Stimulated activated CD8-positive, alpha-beta memory T cell treated with anti-CD3 and anti-CD28 coated beads, Interleukin-7, amount 100 ng/mL, for 24 hours (primary cell): ENCODE data around the gene FYB2.
"Not testable (repeated sequence)": the region's sequence is repeated elsewhere in the genome, so short reads cannot be mapped to it uniquely, and the experiment has no call there.

Experiments
- DNase-seq: peaks from one replicate; pipeline ENCODE4 v3.0.0-alpha.2; 2020; ENCODE audit warnings: low read depth

Gene FYB2

DNA sequence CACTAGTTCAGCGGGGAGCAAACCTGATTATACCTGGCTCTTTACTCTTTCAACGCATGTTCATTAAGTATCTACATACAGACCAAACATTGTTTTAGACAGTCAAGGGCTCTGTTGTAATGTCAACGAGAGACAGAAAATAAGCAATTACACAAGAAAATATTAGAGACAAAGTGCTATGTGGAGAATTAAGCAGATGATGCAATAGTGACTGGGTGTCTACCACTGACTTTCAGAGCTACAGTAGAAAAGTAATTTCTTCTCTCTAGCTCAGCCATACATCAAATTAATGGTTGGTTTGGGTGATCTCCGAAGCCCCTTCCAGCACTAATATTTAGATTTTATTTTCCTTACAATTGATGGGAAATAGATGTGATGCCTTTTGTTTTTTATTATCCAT is 23.3 kb downstream of the FYB2 start:
- no peak for DNase-seq

DNA sequence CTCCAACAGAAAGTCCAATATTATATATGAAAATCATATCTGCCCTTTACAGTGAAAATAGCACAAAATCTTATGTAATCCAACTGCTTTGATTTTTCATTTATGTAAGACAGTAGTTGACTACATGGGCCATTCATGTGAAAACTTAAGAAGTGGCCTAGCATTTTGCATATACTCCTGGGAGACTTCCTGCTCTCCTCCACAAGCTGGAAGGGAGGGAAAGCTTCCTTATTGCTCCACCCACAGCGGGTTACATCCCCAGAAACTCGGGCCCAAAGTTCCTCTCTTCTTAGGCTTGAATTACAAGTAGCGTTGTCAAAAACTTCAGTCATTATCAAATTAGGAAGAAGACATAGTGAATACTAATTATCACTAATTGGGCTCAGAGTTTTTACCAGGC is 29.2 kb downstream of the FYB2 start:
- no peak for DNase-seq

DNA sequence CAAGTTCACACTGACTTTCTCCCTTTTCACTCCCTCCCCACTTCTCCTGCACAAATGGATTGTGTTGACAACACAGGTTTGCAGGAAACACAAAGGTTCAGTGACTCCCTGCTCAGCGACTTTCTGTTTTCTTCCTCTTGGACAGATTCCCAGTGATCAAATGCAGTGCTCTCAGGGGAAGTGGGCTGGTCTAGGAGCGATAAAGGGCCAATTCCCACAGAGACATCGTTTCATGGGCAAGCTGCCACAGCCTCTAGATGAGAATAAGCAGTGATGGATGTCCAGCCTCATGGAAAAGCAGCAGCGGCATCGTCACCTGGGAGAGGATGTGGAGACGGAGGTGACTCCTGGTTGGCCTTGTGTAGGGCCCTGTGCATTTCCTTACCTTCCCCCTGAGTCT is 30.6 kb downstream of the FYB2 start:
- no peak for DNase-seq

DNA sequence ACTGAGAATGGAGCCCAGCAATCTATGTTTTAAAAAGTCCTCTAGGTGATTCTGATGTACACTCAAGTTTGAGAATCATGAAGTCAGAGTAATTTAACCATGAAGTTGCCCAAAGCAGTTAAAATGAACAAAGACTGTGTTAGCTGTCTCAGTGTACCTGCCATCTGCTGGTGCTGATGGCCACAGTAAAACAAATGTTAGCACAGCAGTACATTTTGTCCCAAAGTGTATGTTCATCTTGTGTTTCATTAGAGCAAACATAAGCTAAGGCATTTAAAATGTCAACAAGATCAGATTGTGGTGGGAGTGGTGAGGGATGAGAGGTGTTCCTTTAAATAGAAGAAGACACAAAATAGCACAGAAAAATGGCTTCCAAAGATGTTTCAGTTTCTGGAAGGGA is 31.1 kb downstream of the FYB2 start:
- DNase-seq, result no peak

DNA sequence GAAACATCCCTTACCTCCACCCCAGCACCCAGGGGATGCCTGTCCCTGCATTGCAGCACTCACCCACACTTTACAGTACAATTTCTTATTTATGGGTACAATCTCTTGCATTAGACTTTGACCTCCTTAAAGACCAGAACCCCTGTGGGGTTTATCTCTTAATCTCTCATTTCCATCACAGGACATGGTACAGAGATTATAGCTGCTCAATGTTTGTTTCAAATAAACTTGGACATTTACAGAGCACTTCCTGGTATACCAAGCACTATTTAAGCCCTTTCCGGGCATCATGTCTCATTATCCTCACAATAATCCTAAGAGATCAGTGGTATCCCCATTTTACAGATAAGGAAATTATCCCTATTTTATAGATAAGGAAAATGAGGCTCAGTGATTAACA is 31.9 kb downstream of the FYB2 start:
- no peak for DNase-seq

DNA sequence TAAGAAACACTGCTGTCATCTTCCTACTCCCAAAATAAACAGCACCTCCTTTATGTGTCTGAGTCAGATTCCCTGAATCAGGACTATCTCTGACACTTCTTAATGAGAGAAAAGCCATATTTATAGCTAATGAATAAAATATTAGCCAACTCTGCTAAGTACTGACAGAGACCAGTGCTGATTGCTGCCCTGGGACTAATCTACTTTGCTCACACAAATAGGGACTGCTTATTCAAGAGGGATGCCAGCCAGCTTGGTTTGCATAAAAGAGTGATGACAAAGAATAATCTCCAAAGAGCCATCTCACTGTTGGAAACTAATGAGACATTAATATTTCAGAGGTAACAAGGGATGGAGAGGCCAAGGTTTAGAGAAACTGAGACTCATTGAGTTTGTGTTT is 36.4 kb downstream of the FYB2 start:
- DNase-seq, result no peak

DNA sequence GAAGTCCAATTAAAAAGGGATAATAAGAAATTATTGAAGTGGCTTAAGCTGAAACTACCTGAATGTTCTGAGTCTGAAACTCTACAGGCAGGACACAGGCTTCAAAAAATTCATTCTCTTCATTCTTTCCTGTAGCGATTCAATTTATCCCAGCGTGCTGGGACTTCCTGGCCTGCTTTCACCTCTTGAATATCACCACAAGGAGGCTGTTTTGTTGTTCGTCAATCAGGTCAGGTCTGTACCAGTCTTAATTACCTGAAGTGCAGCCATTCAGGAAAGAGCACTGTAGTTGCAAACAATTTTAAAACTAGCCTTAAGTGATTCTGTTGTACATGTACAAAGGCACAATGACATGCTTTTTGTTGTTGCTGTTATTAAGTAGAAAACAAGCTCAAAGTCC is 38.4 kb downstream of the FYB2 start:
- DNase-seq, result no peak

DNA sequence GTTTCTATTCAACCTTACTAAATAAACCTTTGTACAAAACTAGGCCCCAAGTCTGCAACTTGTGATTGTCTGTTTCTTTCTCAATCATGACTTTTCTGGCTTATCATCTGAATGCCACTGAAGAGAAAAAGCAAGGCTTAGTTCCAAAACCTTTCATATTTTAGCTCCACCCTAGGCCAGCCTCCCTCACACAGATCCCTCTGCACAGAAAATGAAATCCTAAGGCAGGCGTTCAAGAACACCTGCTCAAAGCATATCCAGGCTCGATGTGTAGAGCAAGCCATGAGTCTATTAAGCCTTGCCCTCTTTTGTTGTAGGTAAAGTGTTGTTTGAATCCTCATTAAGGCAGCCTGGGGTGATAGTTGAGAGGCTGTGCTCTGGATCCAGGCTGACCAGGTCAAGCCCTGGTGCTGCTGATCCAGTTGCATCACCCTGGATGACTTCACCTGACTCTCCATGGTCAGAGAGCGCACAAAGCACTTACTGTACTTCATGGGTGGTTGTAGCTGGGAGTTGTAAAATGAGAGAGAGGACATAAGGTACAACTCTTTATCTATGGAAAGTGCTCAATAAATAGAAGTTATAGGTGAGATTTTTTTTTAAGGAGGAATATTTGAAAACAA is 39.0 kb downstream of the FYB2 start:
- DNase-seq, result no peak

DNA sequence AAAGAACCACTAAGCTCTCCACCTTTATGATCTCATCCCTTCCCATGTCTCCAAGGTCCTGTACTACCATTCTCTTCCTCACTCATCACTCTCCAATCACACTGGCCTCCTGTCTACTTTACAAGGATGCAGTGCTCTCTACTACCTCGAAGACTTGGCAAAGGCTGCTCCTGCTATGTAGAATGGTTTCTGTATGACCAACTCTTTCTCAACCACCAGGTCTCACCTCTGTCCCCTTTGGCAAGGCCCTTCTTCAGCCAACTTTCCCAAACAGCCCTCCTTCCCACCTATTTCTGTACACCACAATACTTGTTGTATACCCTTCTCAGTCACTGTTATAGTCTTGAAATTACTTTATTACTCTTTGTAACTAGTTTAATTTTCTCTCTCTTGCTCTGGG is 41.2 kb downstream of the FYB2 start:
- DNase-seq, result no peak

DNA sequence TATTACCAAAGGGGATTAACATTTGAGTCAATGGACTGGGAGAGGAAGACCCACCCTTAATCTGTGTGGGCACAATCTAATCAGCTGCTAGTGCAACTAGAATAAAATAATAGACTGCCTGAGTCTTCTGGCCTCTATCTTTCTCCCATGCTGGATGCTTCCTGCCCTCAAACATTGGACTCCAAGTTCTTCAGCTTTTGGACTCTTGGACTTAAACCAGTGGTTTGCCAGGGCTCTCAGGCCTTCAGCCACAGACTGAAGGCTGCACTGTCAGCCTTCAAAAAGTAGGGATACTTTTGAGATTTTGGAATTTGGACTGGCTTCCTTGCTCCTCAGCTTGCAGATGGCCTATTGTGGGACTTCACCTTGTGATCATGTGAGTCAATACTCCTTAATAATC is 44.5 kb downstream of the FYB2 start:
- not testable (repeated sequence) for DNase-seq

DNA sequence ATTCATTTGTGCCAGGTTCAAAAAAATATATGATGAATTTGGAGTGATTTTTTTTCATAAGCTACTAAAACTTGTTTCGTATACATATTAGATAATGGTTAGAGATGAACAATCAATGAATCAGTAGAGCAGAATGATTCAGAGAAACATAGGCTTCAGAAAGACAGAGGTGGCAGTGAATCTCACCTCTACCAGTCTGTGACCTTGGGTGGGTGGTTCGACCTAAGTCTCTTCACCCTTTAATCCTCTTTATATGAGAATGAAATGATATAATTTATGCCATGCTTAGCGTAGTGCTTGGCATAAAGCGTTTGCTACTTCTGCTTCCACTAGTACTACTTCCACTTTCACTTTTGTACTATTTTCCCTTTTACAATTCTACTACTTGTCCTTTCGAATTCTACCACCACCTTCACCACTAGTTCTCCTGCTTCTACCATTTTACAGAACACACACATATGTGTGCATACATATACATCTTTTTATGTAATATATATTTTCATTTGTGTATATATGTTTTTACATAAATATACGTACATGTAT is 45.1 kb downstream of the FYB2 start:
- no peak for DNase-seq

DNA sequence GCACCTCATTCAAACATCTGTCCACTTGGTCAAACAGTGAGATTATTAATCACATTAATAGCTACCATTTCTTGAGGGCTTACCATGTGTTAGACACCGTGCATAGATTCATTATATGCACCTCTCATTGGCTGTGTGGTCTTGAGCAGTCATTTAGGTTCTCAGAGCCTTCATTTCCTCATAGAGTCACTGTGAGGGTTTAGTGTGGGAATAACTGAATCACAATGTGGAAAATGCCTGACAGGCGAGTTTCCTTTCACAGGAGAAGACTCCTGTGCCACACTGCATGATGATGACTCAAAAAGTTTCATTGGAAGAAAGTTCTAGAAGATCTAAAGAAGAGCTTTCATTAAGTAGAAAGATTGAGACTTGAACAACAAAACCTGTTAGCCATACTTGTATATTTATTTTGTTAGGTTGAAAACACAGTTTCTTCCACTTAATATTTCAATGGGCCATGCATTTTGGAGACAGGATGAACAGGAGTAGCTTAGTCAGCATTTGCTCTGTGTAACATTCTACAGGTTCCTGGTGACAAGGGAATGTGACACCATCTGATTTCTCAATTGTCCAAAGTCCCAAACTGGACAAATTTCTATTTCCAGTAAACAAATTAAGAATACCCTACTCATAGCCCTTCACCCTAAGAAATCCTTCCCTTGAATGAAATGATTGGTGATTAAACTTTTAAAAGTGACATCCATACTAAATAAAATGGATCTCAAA is 45.7 kb downstream of the FYB2 start:
- no peak for DNase-seq

DNA sequence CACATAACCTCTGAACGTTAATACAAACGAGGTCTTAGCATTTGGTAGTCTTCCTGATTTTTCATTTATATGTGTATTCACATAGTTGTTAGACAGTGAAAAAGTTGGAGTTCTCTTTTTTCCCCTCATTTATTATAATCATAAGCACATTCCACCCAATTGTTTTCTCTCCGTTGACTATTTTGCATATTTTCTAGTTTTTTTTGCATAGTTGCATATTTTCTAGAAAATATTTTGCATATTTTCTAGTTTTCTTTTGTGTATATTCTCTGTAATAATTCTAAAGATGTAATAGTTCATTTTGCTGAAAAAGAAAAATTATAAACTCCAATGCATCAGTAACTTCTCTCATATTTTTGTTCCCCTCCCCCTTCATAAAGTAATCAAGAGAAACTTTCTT is 47.5 kb downstream of the FYB2 start:
- no peak for DNase-seq

DNA sequence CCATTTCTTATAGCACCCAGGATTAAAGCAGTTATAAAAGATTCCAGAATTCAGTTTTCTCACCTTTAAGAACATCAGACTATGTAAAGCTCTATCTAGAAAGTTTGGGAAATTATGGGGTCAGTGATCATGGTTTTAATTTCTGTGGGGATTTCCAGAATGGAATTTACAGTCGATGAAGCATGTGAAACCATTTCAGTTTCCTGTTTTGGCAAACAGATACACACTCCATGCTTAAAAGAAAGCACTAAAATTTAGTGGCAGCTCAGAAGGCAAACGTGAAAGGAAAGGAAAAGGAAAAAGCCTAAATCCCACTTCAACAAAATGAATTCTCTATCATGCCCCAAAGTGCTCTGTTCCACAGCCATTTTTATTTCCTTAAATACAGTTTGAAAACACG is 60.4 kb downstream of the FYB2 start:
- no peak for DNase-seq

DNA sequence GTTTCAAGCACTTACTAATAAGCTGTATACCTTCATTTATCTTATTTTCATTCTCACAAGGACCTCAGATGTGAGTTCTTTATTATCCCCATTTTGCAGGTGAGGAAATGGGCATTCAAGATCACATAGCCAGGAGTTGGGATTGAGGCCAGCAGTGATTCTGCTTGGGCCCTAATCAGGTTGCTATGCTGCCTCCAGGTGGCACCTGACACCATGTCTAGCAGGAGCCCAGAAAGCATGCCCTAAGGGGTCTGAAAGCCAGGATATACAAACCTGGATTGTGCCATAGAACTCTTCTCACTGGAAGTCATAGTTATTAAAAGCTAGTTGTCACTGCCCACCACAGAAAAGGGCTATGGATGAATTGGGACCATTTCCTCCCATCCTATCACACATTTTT is 61.1 kb downstream of the FYB2 start:
- no peak for DNase-seq

DNA sequence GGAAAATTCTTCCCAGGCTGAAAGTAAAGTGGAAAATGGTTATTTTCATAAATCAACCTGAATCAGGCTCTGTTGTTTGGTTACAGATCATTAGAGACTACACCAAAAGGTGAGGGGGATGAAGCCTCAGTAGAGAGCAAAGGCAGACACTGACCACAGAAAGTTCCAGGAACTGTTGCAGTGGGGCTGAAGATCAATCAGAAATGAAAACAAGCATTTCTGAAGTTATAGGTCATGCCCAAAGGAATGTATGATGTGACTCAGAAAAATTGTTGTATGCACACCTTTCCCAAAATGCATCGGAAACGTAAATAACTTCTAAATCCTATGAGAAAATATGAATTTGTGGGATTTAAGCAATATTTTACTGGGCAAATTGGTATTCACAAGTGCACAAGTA is 63.3 kb downstream of the FYB2 start:
- no peak for DNase-seq

DNA sequence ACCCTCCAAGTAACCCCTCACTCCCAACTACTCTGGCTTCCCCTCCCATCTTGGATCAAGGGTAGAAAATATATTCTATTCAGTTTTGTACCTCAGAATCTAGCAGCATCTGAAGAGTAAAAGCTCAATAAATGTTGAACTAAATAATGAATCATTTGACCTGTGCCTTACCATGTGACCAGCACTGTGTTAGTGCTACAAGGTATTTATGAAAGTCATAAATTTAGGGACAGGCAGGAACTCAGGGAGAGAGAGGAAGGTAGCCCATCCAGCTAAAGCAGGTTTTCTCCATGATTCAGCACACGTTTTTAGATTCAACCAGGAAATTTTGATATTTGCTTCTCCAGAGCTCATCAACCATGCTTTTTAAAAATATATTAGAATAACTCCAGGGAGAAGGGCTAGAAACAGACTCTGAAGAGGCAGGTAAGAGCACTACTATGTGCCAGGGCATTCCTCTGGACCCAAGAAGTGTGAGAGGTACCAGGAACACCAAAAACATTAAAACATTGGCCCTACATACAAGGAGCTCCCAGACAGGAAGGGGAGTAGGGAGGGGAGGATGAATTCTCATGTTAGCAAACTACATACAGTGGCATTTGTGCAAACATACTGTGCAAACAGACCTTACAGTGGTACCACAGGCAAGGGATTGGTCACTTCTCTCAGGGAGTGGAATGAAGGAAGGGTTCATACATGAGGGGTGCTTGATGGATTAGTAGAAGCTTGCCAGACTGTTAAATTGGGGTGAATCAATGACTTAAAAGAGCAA is 64.3 kb downstream of the FYB2 start:
- DNase-seq, result no peak

DNA sequence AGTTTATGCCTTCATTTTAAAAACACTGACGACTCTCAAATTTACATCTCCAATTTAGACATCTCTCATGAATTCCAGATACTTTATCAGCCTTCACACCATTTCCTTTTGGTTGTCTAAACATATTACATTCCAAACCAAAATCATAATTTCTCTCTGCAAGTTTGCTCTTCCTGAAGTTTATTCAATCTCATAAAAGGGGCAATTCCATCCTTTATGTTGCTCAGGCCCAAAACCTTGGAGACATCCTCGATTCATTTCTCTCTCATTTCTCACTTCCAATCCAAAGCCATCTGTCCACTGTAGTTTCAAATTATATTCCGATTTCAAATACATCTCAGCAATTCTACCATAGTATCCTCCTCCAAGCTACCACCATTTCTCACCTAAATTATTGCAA is 74.0 kb downstream of the FYB2 start:
- no peak for DNase-seq

DNA sequence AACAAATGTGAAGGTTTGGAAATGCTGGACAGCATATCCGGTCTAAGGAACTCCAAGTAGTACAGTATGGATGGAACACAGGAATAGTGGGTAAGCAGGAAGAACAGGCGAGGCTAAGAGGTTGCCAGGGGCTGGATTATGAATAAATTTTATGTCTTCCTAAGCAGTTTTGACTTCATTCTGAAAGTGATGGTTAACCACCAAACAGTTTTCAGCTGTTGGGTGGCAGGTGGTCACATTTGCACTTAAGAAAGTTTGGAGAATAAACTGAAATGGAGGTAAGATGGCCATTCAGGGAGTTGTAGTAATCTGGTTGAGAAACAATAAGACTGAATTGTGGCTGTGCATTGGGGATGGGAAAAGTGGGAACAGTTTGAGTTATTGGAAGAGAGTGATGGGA is 90.2 kb downstream of the FYB2 start:
- DNase-seq, result no peak

DNA sequence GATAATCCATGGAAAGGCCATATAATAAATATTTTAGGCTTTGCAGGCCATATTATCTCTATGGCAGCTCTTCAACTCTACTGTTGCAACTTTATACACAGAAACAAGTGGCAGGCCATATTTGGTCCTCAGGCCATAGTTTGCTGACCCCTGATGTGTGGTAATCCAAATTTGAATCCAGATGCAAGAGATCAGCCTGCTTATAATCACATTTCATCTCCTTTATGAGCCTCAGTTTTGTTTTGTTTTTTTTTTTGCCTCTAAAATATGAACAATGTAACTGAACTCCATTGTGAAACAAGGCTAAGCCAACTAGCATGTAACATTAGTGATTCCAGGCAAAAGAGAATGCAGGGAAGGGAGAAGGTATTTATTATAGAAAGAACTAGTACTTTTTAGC is 92.5 kb downstream of the FYB2 start:
- DNase-seq, result no peak

DNA sequence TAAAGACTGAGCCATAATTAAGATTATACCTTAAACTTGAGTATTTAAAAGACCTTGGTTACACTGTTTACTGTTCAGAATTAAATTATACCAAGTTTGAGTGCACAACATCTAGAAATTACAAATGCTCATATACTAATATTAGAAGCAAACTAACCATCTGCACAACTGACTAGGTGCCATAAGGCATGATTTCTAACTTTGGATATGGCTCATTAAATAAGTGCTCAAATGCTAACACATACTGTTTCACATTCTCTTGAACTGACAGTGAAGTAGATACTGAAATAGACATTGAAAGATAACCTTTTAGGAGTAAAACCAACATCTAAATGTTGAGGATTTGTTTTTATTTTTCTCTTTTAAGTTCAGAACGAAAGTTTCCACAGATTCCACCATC is 100.0 kb downstream of the FYB2 start:
- DNase-seq, result no peak

DNA sequence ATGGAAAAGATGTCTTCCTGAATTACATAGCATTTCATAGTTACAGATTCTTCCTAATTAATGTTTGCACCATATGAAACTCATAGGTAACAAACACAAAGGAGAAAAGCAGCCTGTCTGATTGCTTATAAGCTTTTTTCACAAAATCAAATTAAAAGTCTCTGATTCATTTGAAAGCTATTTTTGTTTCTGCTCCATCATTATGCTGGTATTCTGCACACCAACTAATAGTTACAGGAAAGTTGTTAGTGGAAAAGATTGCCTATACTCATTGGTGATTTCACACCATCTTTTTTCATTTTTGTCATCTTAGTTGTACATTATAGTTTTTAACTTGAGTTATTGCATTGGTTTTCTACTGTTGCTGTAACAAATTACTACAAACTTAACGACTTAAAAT is 104.0 kb downstream of the FYB2 start:
- DNase-seq, result no peak

DNA sequence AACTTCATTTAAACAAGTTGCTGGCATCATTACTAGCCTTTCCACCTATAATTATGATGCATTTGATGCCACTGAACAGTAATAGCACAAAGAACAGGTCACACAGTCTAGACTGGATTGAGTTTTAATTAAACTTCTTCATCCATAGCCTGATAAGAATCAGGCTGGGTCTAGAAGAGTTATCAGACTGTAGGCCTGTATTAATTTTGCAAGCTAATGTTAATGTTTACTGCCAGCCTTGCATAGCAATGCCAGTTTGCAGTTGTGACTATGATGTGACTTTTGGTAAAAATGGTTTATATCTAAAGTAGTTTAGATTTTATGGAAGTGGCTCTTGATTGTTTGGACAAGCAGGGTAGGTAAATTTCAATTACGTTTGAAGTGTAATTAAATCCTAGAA is 106.1 kb downstream of the FYB2 start:
- DNase-seq, result no peak
